GM10248 (cell line): ENCODE data around the gene MRPL37.

Experiments
- CTCF ChIA-PET: fragments of 300-600 bp; sonication (Branson Sonifier 250); formaldehyde crosslinking; extraction: SDS; loops from one replicate; lab custom pipeline; 2021; ENCODE audit warnings: antibody characterized with exemption; lab: Yijun Ruan, JAX
- POLR2A ChIA-PET: fragments of 350-650 bp; sonication (Branson Sonifier 250); formaldehyde crosslinking; extraction: SDS; loops from one replicate; lab custom pipeline; 2020; ENCODE audit warnings: antibody characterized with exemption; lab: Yijun Ruan, JAX
- DNase-seq: peaks from one replicate; pipeline ENCODE4 v3.0.0; 2012; ENCODE audit errors: extremely low spot score
- TF ChIP-seq, protein P1 (sequence below): IDR thresholded peaks from 2 replicates; pipeline ENCODE4 v1.5.1; 2012; ENCODE audit warnings: mild to moderate bottlenecking, low read depth; ENCODE audit errors: extremely low read depth, missing control alignments, control extremely low read depth

Gene MRPL37

GRCh38 chr1:54237586-54237985 lies 37.6 kb downstream of the MRPL37 start:
- CTCF ChIA-PET, result no interaction called here
- POLR2A ChIA-PET, result no interaction called here
- no peak for DNase-seq
- TF ChIP-seq, protein P1, sequence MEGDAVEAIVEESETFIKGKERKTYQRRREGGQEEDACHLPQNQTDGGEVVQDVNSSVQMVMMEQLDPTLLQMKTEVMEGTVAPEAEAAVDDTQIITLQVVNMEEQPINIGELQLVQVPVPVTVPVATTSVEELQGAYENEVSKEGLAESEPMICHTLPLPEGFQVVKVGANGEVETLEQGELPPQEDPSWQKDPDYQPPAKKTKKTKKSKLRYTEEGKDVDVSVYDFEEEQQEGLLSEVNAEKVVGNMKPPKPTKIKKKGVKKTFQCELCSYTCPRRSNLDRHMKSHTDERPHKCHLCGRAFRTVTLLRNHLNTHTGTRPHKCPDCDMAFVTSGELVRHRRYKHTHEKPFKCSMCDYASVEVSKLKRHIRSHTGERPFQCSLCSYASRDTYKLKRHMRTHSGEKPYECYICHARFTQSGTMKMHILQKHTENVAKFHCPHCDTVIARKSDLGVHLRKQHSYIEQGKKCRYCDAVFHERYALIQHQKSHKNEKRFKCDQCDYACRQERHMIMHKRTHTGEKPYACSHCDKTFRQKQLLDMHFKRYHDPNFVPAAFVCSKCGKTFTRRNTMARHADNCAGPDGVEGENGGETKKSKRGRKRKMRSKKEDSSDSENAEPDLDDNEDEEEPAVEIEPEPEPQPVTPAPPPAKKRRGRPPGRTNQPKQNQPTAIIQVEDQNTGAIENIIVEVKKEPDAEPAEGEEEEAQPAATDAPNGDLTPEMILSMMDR, result no peak

- ChIA-PET POLR2A (no interaction called here), CTCF (no interaction called here)
- TF ChIP-seq, protein P1, result no peak
- DNase-seq, result no peak
Measured at GRCh38 chr1:54238353-54239034, 38.5 kb downstream of the MRPL37 start.

DNA sequence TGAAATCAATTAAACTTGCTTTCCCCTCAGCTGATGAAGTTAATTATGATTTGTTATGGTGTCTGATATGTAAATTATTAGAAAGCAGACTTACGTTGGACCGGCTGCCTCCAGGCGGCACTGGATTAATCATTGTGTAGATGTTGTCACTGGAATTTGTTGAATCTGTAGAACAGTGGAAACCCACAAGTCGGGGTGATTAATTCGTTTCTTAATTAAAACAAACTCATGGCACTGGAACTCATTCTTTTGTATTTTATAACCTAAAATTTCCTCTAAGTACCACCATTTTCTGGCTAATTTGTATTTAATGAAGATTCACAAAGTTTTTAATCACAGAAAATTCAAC lies 39.0 kb downstream of the MRPL37 start:
- no peak for DNase-seq
- ChIA-PET POLR2A (no interaction called here), CTCF (no interaction called here)
- TF ChIP-seq, protein P1, result no peak

- no peak for DNase-seq
- CTCF ChIA-PET, result interaction anchor here (1.2 kb wide), 1 partner anchor 23 kb away, joined by 4 read pairs; no protein-coding TSS in a partner anchor
- POLR2A ChIA-PET, result no interaction called here
- TF ChIP-seq, protein P1, result no peak
Measured at GRCh38 chr1:54239631-54240031, 39.7 kb downstream of the MRPL37 start.

- no peak for DNase-seq
- ChIA-PET POLR2A (no interaction called here), CTCF (no interaction called here)
- TF ChIP-seq, protein P1, result no peak
Measured at GRCh38 chr1:54240741-54241335, 40.9 kb downstream of the MRPL37 start.

GRCh38 chr1:54241364-54241763 lies 41.4 kb downstream of the MRPL37 start:
- ChIA-PET POLR2A (no interaction called here), CTCF (no interaction called here)
- TF ChIP-seq, protein P1, result no peak
- DNase-seq, result no peak

- ChIA-PET POLR2A (no interaction called here), CTCF (interaction anchor here (1.3 kb wide), 1 partner anchor 13 kb away, joined by 3 read pairs; no protein-coding TSS in a partner anchor)
- no peak for DNase-seq
- TF ChIP-seq, protein P1, result no peak
Measured at GRCh38 chr1:54243022-54243421, 43.1 kb downstream of the MRPL37 start.
